HG03135 (cell line): ENCODE measurements around the gene ABCA12.
"Not testable (repeated sequence)": the region's sequence is repeated elsewhere in the genome, so short reads cannot be mapped to it uniquely, and the experiment has no call there.

Experiments used
- ATAC-seq: cut with Tn5 transposase; IDR thresholded peaks from one replicate; pipeline ENCODE4 v1.9.1; 2021; ENCODE audit warnings: mild to moderate bottlenecking, moderate library complexity; ENCODE audit not compliant: unreplicated experiment

ABCA12 gene, protein sequence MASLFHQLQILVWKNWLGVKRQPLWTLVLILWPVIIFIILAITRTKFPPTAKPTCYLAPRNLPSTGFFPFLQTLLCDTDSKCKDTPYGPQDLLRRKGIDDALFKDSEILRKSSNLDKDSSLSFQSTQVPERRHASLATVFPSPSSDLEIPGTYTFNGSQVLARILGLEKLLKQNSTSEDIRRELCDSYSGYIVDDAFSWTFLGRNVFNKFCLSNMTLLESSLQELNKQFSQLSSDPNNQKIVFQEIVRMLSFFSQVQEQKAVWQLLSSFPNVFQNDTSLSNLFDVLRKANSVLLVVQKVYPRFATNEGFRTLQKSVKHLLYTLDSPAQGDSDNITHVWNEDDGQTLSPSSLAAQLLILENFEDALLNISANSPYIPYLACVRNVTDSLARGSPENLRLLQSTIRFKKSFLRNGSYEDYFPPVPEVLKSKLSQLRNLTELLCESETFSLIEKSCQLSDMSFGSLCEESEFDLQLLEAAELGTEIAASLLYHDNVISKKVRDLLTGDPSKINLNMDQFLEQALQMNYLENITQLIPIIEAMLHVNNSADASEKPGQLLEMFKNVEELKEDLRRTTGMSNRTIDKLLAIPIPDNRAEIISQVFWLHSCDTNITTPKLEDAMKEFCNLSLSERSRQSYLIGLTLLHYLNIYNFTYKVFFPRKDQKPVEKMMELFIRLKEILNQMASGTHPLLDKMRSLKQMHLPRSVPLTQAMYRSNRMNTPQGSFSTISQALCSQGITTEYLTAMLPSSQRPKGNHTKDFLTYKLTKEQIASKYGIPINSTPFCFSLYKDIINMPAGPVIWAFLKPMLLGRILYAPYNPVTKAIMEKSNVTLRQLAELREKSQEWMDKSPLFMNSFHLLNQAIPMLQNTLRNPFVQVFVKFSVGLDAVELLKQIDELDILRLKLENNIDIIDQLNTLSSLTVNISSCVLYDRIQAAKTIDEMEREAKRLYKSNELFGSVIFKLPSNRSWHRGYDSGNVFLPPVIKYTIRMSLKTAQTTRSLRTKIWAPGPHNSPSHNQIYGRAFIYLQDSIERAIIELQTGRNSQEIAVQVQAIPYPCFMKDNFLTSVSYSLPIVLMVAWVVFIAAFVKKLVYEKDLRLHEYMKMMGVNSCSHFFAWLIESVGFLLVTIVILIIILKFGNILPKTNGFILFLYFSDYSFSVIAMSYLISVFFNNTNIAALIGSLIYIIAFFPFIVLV (N-terminal part only)

DNA sequence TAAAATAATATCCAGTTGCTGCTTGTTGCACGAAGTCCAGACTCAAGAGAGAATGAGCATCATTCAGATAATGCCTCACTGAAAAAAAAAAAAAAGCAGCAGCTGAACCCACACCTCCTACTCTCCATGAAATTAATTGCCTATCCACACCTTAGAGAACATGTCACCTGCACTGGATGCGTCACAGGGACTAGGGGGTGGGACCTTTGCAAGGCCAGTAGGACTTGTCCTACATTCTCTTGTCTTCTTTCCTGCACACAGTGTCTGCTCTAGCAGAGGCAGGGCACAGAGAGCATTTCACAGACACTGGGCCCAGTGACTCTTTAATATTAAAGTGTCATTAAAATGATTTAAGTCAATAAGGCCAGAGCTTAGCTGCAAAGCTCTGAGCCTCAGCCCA lies at the start of gene ABCA12:
TSS of gene ABCA12 (minus strand) at position 148 of the 400 bp plus-strand sequence. CDS start 418 bp downstream, outside the sequence.
- ATAC-seq, result no peak

DNA sequence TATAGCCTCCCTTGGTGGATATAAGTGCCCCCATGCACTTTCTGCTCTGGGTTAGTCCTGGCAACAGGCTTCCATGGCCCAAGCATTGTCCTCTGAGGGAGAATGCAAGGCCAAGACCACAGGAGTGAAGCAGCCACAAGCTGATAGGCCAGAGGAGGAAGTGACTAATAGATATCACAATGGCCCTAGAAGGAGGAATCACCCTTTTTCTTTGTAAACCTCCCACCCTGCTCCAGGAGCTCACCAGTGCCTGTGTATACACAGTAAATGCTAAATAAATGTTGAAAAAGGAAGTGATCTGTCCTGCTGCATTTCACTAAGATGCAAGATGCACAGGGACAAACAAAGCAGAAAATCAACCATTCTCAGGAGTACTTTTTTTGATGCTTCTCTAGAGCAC lies 49.7 kb upstream of the ABCA12 start:
- no peak for ATAC-seq

DNA sequence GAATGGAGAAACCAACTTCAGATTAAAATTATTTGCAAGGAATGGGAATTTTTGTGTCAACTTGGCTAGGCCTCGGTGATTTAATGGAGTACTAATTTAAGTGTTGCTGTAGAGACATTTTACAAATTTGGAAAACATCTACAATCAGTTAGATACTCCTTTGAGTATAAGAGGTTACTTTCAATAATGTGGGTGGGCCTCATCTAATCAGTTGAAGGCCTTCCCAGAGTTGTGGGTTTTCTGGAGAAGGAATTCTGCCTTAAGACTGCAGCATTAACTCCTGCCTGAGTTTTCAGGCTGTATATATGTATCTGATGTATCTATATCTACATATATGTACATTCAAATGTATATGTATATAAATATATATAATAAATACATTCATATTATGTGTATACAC lies 47.6 kb upstream of the ABCA12 start:
- ATAC-seq, result no peak

DNA sequence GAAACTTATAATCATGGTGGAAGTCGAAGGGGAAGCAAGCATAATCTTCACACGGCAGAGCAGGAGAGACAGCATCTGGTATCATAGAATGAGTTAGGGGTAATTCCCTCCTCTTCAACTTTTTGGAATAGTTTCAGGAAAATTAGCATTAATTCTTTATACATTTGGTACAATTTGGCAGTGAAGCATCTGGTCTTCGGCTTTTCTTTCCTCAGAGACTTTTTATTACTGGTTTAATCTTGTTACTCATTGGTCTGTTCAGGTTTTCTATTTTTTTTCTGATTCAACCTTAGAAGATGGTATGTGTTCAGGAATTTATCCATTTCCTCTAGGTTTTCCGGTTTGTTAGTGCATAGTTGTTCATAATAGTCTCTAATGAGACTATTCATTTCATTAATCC lies 39.7 kb upstream of the ABCA12 start:
- no peak for ATAC-seq

DNA sequence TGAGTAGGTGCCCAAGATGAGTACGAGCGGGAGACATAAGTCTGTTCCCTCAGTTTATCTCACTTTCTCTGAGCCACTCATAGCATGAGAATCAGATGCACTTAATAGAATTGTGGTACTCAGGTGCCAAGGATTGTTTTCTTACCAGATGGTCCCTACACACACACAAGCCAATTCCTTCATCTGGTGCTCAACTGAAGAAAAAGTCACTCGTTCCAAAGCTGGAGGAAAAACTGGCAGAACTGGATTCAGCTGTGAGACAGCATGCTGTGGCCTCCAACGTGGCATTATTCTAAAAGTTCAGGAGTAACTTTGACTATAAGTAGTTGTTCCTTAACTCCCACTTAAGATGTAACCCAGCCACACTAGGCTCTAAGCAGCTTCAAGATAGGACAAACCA lies 33.4 kb upstream of the ABCA12 start:
- no peak for ATAC-seq

DNA sequence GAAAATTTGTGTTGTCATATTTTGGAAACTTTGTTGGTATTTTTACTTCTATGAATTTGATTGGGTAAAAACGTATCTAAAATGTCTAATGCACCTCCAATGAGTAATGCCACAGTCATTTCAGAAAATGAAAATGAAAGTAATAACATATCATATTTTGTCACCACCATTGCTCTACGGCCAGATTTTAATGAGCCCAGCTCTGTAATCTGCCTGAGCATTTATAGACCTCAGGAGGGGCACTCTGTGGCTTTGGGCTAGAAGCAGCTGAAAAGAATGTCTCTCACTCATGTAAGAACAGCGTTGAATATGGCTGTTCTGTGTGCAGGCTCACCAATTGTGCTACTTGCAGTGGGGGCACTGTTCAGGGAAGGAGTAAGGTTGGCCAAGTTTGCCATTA lies 32.7 kb upstream of the ABCA12 start:
- peak; percentile 76 for ATAC-seq

DNA sequence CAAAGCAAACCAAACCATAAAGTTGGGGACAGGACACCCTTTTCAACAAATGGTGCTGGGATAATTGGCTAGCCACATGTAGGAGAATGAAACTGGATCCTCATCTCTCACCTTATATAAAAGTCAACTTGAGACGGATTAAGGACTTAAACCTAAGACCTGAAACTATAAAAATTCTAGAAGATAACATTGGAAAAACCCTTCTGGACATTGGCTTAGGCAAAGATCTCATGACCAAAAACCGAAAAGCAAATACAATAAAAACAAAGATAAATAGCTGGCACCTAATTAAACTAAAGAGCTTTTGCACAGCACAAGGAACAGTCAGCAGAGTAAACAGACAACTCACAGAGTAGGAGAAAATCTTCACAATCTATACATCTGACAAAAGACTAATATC lies 28.1 kb upstream of the ABCA12 start:
- ATAC-seq, result not testable (repeated sequence)

DNA sequence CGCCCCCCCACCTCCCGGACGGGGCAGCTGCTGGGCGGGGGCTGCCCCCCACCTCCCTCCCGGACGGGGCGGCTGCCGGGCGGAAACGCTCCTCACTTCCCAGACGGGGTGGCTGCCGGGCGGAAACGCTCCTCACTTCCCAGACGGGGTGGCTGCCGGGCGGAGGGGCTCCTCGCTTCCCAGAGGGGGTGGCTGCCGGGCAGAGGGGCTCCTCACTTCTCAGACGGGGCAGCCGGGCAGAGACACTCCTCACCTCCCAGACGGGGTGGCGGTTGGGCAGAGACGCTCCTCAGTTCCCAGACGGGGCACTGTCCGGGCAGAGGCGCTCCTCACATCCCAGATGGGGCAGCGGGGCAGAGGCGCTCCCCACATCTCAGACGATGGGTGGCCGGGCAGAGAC lies 24.9 kb upstream of the ABCA12 start:
- not testable (repeated sequence) for ATAC-seq

DNA sequence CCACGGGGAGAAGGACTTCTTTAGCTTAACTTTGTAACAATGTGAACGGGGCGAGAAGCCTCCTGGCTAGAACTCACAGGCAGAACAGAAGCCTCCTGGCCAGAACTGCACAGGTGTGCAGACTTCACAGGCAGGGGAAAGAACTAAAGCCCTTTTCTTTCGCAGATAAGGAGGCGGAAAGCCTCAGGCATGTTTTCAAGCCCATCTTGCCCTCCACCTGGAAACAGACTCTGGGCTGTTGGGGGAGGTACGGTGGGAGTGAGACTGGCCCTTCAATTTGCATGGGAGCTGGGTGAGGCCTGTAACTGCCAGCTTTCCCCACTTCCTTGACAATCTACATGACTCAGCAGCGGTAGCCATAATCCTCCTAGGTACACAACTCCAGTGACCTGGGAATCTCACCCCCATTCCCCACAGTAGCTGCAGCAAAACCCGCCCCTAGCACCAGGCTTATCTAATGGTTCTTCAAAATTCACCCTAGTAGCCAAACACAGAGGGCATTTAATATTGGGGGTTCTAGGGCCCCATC lies 22.9 kb upstream of the ABCA12 start:
- ATAC-seq, result no peak

DNA sequence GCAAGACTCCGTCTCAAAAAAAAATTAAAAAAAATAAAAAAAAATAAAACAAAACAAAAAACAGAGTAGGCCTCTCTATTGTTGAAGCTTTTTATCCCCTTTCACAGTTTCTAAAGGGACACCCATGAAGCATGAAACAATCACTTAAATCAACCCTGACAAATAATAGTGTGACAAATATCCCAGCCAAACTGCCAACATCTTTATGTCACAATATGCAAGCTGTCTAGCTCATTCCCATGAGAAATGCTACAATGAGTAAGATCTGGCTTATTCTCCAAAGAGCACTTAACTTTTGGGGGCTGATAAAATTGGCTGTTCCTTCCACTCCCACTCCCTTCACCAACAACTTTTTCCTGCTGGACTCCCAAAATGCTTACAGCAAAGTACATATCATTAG lies 21.7 kb upstream of the ABCA12 start:
- ATAC-seq, result no peak

DNA sequence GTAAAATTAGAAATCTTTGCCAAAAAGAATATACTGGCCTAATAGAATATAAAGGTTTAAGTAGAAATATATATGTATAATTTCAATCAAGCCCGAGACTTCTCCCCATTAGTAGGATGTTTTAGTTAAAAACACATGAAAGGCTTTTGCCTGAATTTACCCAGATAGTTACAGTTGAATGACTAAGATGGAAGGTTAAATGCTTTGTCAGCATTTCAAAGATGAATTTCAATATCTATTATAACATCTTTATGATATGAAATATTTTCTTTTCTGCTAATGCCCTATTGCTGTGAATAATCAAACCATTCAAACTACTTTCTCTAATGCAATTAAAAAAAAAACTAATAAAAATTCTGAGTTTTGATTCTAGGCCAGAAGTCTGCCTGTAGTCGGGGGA lies 18.0 kb upstream of the ABCA12 start:
- ATAC-seq, result no peak

DNA sequence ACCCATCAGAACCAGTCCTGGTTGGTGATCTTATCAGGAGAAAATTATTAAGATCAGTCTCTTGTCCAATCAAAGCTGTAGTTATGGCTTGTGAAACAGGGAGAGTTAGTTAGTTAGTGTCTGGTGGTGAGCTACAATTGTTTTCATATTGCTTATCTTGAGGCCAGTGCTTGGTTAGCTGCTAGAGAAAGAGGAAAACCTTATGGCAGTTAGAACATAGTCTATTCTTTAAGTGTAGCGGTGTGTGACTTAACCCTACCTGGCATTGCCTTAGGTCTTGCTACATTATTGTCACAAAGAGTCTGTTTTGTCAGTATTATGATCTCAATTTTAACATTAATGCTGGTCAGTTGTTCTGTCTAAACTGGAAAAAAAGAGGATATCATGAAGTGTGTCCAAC lies 11.5 kb upstream of the ABCA12 start:
- ATAC-seq, result no peak

DNA sequence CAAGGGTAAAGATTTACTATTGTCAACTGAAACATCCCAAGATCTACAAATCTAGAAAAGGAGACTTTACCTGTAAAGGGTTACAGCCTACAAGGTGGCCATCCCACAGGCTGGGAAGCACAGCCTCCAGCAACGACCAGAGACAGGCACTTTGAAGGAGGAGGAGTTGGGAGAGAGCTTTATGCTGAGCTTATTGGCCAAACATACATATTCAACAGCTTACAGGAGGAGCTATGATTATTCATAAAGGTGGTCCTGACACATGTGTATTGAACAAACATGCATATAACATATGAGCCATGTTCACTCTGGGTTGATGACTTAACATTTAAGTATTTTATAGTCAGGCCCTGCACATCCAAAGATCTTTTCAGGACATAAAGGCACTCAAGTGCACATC lies 11.1 kb upstream of the ABCA12 start:
- no peak for ATAC-seq

DNA sequence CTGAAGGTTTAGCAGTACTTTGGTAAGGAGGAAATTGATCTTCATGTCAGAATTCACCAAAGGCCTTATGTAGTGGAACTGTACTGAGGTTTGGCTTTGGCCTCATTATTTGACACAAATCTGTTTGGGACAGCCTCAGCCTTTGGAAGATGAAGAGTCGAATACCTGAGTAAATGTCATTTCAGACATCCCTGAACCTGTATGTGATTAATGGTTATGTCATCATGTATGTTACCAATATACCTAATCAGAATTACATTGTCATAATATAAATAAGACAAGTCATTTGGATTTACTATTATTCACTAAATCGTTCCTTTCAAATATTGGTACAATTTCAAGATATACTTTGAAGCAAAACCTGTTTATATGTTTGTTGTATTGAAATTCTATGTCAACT lies 10.6 kb upstream of the ABCA12 start:
- ATAC-seq, result no peak

DNA sequence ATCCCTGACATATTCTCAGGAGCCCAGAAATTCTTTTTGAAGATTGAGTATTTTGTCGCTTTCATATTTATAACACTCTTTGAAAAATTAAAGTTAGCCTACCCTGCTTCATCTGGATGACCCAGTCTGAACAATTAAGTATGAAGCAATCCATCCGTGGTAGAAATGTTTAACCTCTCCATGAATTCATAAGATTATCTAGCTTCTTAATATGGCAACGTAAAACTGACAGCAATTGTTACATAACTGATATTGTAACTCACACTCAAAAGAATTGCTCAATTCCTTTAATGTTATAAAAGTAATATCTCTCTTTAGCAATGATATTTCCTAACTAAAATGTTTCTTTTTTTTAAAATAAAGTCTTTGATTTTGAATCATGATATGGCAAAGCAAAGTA lies 7.2 kb upstream of the ABCA12 start:
- ATAC-seq, result no peak

DNA sequence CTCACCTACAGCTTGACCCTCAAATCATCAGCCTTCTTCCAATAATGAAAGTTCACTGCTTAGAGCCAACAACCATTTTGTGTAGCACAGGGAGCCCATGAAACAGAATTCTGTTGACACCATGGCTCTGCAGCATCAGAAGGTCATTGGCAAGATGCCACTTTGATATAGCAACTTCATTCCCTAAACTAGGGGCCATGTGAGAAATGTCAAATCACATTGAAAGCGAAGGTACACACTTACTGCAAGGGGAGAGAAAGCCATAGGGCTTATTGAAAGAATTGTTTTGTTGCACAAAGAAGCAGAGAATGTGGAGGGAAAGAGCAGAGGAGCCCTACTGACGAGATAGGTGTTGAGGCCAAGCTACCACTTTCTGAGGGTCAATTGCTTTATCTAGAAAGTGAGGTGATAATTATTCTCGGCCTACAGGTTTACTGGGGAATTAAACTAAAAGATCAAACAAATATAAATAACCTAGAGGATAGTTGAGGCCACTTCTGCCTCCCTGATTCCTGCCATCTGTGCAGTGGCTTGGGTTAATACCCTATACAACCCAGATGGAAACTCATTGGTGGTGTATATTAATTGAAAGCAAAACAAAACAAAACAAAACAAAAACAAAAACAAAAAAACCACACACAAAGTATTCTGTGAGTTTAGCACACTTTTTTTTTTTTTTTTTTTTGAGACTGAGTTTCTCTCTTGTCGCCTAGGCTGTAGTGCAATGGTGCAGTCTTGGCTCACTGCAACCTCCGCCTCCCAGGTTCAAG lies 5.9 kb upstream of the ABCA12 start:
- no peak for ATAC-seq

DNA sequence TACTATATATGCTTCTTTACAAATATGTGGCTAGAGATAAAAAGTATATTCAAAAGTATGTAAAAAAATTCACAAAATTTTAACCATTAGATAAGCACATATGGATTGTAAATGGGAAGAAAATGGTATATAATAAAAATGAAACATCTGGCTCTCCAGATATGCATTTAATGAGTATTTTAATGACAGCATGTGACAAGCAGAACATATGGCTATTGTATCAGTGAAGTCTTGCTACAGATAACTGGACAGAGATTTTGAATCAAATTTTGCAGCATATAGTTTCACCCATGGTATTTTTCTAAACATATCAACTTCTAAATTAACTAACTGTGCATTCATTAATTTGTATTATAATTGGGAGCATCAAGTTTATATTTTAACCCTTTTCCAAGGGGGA lies 5.0 kb upstream of the ABCA12 start:
- no peak for ATAC-seq

DNA sequence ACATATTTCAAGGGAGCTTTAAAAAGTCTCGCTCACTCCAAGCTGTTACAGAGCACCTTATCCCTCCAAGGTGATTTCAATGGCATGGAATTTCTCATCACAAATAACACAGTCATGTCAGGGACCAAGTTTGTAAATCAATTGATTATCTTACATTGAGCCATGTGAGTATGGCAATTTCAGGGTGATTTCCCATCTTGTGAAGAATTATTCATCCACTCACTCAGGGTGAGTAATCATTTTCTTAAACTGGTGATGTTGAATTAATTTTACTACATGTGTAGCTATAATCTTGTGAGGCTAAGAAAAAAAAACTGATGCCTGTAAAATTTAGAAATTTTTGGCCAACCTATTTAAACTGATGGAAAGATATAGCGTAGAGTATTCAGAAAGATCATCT lies 3.3 kb upstream of the ABCA12 start:
- ATAC-seq, result no peak

DNA sequence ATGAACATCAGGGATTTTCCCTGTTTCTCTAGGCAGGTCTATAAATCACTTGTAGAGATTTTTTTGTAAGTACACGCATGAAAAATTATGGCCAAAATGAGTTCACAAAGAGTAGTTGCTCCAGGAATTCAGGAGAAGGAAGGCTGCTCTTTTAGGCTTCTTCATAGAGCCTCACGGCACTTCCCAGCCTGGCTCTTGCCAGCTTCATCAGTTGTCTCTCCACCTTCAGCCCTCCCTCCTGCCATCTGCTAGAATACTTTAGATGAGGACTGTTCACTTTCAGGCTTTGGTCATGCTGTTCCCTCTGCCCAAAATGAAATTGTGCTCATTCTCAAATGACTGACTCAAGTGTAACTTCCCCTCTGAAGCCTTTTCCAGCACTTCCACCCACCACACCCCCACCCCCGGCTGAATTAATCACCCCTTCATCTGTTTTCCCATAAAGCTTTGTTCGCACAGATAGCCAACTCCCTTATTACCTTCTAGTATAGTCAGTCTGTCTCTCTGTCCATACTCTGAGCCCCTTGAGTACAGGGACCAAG lies 1.8 kb upstream of the ABCA12 start:
- ATAC-seq, result no peak

DNA sequence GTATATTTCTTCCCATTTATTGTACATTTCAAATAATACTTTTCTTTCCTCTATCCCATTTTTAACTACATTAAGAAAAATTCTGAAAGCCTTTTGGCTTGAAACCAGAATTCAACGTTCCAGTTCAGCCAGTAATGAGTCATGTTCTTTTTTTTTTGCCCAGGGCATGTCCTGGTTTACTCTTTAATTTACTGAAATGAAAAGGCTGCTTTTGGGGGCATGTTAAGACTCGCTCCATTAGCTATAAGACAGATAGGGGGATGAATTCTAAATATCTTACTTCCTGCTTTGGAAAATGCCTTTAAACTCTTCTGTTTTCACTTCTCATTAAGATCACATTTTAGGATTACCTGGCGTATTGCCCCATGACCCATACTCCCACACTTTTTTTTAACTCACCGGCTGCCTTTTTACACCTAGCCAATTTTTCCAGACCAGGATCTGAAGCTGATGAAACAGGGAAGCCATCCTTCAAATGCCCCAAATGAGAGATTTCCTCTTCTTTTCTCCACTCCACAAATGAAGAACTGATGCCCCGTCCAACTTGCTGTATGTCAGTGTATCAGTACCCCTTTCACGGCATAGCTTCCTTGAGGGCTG lies 585 bp downstream of the ABCA12 start:
- no peak for ATAC-seq
